GM15510 (cell line): ENCODE results near the gene IRF2BPL.

Source experiments
- POLR2A ChIP-seq: IDR thresholded peaks from 3 replicates; pipeline ENCODE4 v1.6.1; 2011; ENCODE audit warnings: borderline replicate concordance; ENCODE audit not compliant: insufficient read length; ENCODE audit errors: extremely low read depth

Gene IRF2BPL

DNA sequence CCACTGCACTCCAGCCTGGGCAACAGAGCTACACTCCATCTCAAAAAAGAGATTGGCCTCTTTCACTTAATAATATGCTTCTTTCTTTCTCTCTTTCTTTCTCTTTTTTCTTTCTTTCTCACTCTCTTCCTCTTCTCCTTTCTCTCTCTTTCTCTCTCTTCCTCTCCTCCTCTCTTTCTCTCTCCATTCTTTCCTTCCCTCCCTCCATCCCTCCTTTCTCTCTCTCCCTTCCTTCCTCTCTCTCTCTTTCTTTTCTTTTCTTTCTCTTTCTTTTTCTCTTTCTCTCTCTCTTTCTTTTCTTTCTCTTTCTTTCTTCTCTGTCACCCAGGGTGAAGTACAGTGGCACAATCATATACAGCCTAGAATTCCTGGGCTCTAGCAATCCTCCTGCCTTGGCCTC, 38.4 kb downstream of the IRF2BPL start:
- no peak for TF ChIP-seq POLR2A

DNA sequence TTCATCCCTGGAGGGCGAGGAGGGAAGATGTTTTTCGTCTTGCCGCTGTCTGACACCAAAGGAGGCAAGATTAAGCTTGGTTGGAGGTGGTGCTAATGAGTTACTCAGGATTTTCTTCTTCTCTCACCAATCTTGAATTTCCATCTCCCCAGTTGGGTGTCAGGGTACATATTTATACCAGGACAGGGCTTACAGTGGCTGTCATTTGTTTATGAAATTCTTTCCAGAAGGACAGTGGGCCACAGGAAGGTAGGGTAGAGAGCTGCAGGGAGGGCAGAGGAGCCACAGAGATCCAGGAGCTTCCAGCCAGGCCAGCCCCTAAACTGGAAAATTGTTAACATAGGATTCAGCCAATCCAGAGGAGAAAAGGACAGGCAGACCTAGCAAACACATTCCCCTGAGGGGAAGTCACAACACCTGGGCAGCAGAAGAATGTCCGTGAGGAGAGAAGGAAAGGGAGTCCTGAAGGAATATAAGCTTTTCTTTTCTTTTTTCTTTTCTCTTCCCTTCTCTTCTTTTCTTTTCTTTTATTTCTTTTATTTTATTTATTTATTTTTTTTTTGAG, 40.5 kb downstream of the IRF2BPL start:
- no peak for TF ChIP-seq POLR2A

DNA sequence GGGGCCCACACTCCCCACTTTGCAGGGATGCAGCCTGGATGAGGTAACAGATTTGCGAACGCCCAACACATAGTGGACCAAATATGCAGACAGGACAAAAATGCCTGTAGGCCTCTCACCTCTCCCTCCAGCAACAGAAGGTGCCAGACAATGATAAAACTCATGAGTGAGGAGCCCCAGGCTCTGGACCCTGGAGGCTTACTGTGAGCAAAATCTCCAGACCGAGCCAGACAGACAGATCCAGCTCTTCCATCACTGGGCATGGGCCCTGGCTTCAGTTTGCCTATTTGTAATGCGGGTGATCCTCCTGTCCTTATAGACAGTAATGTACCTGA, 42.3 kb downstream of the IRF2BPL start:
- no peak for TF ChIP-seq POLR2A

DNA sequence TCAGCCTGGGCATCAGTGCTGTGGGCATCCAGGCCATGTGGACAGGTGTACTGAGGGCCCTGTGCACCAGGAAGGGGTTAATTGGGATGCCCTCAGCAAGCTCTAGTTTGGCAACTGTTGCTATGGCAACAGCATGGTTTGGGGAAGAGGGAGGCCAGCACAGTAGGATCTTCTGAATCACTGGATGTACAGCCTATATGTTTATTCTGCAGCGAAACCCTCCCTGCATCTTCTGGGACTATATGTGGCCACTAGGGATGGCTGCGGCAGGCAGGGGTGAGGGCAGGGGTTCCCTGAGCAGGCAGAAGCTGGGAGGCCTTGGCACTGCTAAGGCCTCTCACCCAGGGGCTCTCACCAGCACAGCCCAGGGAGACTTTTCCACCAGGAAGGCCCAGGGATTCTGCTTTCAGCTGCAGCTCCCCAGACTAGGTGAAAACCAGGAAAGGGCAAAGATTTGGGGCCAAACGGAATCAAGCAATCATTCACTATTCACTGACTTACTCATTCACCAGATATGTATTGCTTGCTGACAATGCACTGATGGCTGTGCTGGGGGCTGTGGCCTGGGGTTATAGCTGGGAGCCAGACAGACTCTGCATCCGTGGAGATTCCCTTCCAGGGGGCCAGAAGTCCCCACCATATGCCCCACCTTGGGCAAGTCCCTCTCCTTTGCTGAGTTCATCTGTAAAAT, 42.8 kb downstream of the IRF2BPL start:
- no peak for TF ChIP-seq POLR2A

DNA sequence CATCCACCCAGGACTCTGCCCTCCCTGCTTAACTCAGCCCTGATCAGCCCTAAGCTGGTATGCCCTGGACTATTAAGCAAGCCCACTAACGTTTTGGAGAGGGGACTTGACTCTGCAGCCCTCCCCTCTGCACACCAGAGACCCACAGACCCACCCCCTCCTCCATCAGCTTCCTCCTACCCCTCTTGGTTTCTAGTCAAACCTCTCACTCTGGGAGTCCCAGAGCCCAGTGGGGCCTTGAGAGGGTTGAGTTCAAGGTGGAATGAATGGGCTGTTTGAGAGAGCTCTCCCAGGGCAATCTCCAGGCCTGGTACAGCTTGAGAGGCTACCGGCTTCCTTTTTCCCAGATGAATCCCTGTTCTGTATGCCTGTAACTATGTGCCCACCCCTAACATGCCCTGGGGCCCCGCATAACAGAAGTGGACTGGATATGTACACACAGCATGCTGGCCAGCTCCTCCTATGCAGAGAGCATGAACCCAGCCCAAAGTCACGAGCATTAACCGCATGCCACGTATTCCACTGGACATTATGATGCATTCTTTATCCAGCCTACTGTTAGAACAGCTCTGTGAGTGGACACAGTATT, 43.6 kb downstream of the IRF2BPL start:
- TF ChIP-seq POLR2A: no peak

DNA sequence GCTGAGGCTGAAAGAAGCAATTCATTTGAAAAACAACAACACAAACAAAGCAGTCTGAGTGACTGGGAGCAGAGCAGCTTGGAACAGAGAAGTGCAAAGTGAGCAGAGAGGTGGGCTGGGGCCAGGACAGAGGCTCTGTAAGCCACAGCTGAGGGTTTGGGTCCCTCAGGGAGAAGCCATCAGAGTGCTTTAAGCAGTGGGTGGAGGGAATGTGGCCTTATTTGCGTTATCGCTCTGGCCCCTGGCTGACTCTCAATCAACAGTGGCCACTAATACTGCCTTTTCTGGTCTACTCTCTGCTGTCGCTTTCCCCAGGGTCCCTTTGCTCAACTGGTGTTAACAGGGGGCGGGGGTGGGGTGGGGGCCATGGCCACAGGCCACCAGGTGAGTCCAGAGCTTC, 44.2 kb downstream of the IRF2BPL start:
- TF ChIP-seq POLR2A: no peak

DNA sequence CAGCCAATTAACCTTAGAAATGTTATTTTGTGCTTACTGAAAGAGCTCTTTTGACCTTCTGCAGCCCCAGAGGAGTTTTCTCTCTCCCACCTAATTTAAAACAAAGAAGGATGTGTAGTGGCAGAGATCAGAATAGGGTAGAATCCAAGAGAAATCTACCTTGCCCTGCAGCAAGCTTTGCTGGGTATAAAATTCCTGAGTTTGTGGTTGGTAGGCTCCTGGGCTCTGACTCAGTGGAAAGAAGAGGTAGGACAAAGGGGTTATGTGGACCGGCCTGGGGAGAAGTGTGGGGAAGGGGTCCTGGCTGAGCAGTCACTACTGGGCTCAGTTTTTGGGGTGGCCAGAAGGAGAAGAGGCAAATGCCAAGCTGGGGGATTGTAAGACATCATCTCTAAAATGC, 46.8 kb downstream of the IRF2BPL start:
- TF ChIP-seq POLR2A: no peak

DNA sequence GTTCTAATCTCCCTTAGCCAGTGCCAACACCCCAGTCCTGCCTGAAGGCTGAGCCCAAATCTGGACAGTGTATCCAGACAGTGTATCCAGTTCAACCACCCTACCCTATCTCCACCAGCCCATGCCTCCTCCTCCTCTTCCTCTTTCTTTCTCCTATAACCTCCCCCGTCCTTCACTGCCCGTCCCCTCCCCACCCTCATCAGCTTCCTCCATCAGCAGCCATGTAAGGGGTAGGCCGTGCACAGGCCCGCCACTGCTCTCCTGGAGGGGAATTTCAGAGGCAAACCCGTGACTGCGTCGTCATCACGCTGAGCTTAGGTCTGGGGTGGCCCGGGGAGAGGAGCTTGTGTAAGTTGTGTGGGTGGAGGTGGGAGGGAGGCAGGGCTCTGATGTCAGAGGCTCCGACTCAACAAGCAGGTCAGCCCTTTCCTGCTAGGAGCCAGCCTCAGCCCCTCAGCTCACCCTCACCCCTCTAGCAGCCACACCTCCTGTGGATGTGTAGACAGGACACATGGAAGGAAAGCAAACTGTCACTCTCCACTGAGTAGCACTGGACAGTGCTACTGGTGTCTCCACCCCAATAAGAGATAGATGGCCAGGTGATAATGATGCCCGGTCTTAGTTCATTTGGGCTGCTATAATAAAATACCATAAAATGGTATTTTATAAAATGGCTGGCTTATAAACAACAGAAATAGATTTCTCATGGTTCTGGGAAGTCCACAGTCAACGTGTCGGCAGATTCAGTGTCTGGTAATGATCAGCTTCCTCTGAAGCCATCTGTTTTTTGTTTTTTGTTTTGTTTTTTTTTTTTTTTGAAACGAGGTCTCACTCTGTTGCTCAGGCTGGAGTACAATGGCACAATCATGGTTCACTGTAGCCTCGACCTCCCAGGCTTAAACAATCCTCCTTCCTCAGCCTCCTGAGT, 50.5 kb downstream of the IRF2BPL start:
- TF ChIP-seq POLR2A: peak; percentile 52

DNA sequence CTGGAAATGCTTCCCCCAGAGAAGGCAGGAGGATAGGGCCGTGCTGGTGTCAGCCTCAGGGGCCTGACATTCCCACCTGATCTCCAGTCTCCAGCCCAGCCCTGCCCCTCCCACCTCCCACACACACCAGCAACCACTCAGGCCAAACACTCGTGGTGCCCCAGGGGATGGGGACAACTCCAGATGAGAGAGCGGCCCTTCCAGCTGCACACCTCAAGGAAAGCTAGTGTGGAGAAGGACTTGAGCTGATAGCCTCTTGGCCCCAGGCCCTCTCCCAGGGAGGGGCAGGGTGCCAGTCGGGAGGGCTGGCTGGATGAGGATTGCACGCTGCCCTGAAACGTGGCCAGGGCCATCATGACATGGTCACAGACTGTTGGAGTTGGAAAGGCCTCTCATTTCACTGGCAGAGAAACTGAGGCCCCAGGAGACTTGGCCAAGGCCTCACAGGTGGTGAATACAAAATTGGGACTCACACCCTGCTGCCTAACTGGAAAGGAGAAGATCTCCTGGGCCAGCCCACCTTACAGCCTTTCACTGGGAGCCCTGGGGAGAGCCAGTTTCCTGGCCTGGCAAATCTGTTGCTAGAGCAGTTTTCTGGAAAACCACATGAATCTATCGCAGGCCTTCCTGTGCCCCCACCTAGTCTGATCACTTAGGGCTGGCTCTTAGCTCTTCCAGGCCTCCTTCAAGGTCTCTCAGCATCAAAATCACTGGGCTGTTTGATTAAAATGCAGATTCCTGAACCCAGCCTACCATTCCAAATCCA, 52.1 kb downstream of the IRF2BPL start:
- no peak for TF ChIP-seq POLR2A

DNA sequence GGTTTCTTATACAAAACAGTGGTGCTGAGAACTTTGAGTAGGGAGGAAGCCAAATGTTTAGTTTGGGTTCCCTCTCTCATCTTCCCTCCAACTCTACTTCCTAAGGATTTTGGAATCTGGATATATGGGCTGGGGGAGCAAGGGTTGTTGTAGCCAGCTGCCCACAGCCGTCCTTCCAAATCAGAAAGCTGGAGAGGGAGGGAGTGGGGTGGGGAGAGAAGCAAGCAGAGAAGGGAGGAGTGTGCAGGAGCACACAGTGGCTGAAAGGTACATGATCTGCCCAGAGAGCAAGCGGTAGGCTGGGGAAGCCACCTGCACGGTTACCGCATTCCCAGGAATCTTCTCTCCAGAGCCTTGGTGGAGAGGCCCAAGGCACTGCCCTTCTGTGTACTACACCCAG, 52.7 kb downstream of the IRF2BPL start:
- no peak for TF ChIP-seq POLR2A

DNA sequence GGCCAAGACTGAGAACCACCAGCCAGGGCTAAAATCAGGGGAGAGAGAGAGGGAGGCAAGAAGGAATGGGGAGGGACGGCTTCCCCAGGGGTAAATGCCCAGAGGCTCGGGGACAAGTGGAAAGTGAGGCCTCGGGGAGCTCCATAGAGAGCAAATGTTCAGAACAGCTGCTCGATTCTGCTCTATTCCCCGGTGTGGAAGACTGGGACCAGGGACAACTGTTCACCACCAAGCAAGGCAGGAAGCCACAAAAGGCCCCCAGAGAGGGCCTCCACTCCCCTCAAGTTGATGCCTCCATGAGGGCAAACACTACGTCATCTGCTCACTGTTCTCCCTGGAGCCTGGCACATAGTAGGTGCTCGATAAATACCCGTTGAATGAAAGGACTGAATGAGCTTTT, 53.5 kb downstream of the IRF2BPL start:
- TF ChIP-seq POLR2A: no peak
